HCT116 (cell line): ENCODE measurements around the gene CD69. TPM values are rescaled to one million over a fixed set of nuclear protein-coding genes. Genes with fewer than 3 reads are reported as not detected.

Experiments used
- ATAC-seq: fragments of 200-7000 bp; cut with Tn5 transposase; 2 replicates; pipeline ENCODE4 v1.9.1; 2020; ENCODE audit warnings: mild to moderate bottlenecking, moderate library complexity
- BruUV-seq: library from RNA; stranded (reverse); fragments of 400-500 nt; replicated peaks from 2 replicates; lab custom pipeline; 2021; lab: Mats Ljungman, UMichigan
- CTCF ChIA-PET: fragments of 300-600 bp; sonication (Branson Sonifier 250); formaldehyde crosslinking; loops from one replicate; lab custom pipeline; 2021; ENCODE audit warnings: antibody characterized with exemption; lab: Charles Lee
- POLR2A ChIA-PET: fragments of 300-600, 350-600 bp; sonication (Branson Sonifier 250); formaldehyde crosslinking; loops from one replicate; lab custom pipeline; 2021; ENCODE audit warnings: antibody characterized with exemption; lab: Charles Lee
- RAD21 ChIA-PET, 2 experiments: fragments of 300-600 bp; sonication (Branson Sonifier 250); formaldehyde crosslinking; loops; one replicate each; lab custom pipeline; 2023; ENCODE audit warnings: low total read pairs in 2 of 2; ENCODE audit not compliant: uncharacterized antibody in 2 of 2, unreplicated experiment in 2 of 2, low non-redundant PET in 1 of 2; lab: Charles Lee
- DNase-seq: peaks from one replicate; pipeline ENCODE4 v3.0.0-alpha.2; 2010; ENCODE audit warnings: low read depth, low spot score
- H2AFZ ChIP-seq: fragments of 200-600 bp; shearing (Covaris generic), sonication (generic); 2 replicates; pipeline ENCODE4 v1.6.1; 2017; ENCODE audit warnings: low read depth, mixed run types, mixed read lengths, antibody characterized with exemption, low read length; ENCODE audit not compliant: poor library complexity, severe bottlenecking
- H3K27ac ChIP-seq: 2 replicates; pipeline ENCODE4 v1.5.1; 2012; ENCODE audit warnings: low read depth, low read length
- H3K27me3 ChIP-seq: fragments of 200-600 bp; sonication (generic); 2 replicates; pipeline ENCODE4 v1.6.1; 2016; ENCODE audit warnings: mixed run types, low read length, mixed read lengths; ENCODE audit not compliant: insufficient read depth
- H3K36me3 ChIP-seq, 2 experiments: fragments of 200-500 bp in 1 of 2; fragments of 200-600 bp in 1 of 2; sonication (Bioruptor generic) in 1 of 2; sonication (generic) in 1 of 2; 2 replicates each; pipeline versions ENCODE4 v1.5.1 to v1.6.1; 2014 to 2016; ENCODE audit warnings: low read length in 2 of 2, inconsistent platforms in 1 of 2, mixed read lengths in 1 of 2, mixed run types in 1 of 2; ENCODE audit not compliant: insufficient read depth in 2 of 2, control insufficient read depth in 1 of 2
- H3K4me1 ChIP-seq, 2 experiments: fragments of 200-600 bp in 1 of 2; sonication (generic) in 1 of 2; 2 replicates each; pipeline versions ENCODE4 v1.5.1 to v1.6.1; 2012 to 2017; ENCODE audit warnings: low read length in 2 of 2, inconsistent platforms in 1 of 2, mild to moderate bottlenecking in 1 of 2, mixed read lengths in 1 of 2, mixed run types in 1 of 2, moderate library complexity in 1 of 2; ENCODE audit not compliant: insufficient read depth in 2 of 2, control insufficient read depth in 1 of 2
- H3K4me2 ChIP-seq: fragments of 200-600 bp; sonication (generic); 2 replicates; pipeline ENCODE4 v1.6.1; 2017; ENCODE audit warnings: mixed run types, low read length, mixed read lengths
- H3K4me3 ChIP-seq, 2 experiments: fragments of 200-600 bp in 1 of 2; sonication (generic) in 1 of 2; replicated peaks in 1 of 2; 2 replicates each; pipeline ENCODE4 v1.5.1; 2011 to 2016; ENCODE audit warnings: low read length in 2 of 2, control low read depth in 1 of 2, low read depth in 1 of 2, mild to moderate bottlenecking in 1 of 2, mixed read lengths in 1 of 2, mixed run types in 1 of 2
- H3K79me2 ChIP-seq: fragments of 200-600 bp; sonication (generic); 2 replicates; pipeline ENCODE4 v1.6.1; 2017; ENCODE audit warnings: mild to moderate bottlenecking, mixed run types, low read length, moderate library complexity, mixed read lengths; ENCODE audit not compliant: insufficient read depth
- H3K9ac ChIP-seq: fragments of 200-600 bp; sonication (generic); 2 replicates; pipeline ENCODE4 v1.6.1; 2016; ENCODE audit warnings: low read length, mixed read lengths
- H3K9me2 ChIP-seq: fragments of 200-600 bp; sonication (generic), shearing (Covaris generic); 2 replicates; pipeline ENCODE4 v1.6.1; 2017; ENCODE audit warnings: mixed run types, mild to moderate bottlenecking, moderate library complexity; ENCODE audit not compliant: insufficient read depth
- H3K9me3 ChIP-seq, 2 experiments: fragments of 200-500 bp in 1 of 2; fragments of 200-600 bp in 1 of 2; sonication (Bioruptor generic) in 1 of 2; sonication (generic) in 1 of 2; 2 replicates each; pipeline ENCODE4 v1.6.1; 2014 to 2017; ENCODE audit warnings: low read length in 2 of 2, mixed read lengths in 2 of 2, inconsistent platforms in 1 of 2, low read depth in 1 of 2, mild to moderate bottlenecking in 1 of 2, mixed run types in 1 of 2, moderate library complexity in 1 of 2; ENCODE audit not compliant: control insufficient read depth in 1 of 2, insufficient read depth in 1 of 2
- H4K20me1 ChIP-seq: fragments of 200-600 bp; sonication (generic), shearing (Covaris generic); 2 replicates; pipeline ENCODE4 v1.6.1; 2017; ENCODE audit warnings: mixed run types, mild to moderate bottlenecking, moderate library complexity; ENCODE audit not compliant: insufficient read depth
- EGR1 ChIP-seq: IDR thresholded peaks from 2 replicates; pipeline ENCODE4 v1.6.1; 2012; ENCODE audit warnings: low read depth
- ELF1 ChIP-seq: IDR thresholded peaks from 2 replicates; pipeline ENCODE4 v1.6.1; 2012; ENCODE audit warnings: low read depth, borderline replicate concordance
- EZH2 ChIP-seq: fragments of 200-600 bp; sonication (generic); IDR thresholded peaks from 2 replicates; pipeline ENCODE4 v1.6.1; 2017; ENCODE audit warnings: antibody characterized with exemption, mixed run types
- EZH2phosphoT487 ChIP-seq: fragments of 200-600 bp; IDR thresholded peaks from 2 replicates; pipeline ENCODE4 v1.6.1; 2018; ENCODE audit warnings: antibody characterized with exemption, borderline replicate concordance
- JUND ChIP-seq: IDR thresholded peaks from 2 replicates; pipeline ENCODE4 v1.6.1; 2012
- POLR2A ChIP-seq: IDR thresholded peaks from 2 replicates; pipeline ENCODE4 v1.7.0; 2011; ENCODE audit warnings: borderline replicate concordance; ENCODE audit not compliant: insufficient read depth, insufficient read length; ENCODE audit errors: extremely low read depth
- POLR2AphosphoS5 ChIP-seq: IDR thresholded peaks from 2 replicates; pipeline ENCODE4 v1.6.1; 2011; ENCODE audit warnings: mild to moderate bottlenecking, low read depth, low read length, moderate library complexity
- YY1 ChIP-seq: IDR thresholded peaks from 2 replicates; pipeline ENCODE4 v1.6.1; 2011; ENCODE audit warnings: low read length, low read depth, moderate library complexity, mild to moderate bottlenecking; ENCODE audit not compliant: insufficient replicate concordance; ENCODE audit errors: extremely low read depth
- ZNF274 ChIP-seq: fragments of 200-500 bp; sonication (Bioruptor generic); IDR thresholded peaks from 2 replicates; pipeline ENCODE4 v1.6.1; 2014; ENCODE audit warnings: mild to moderate bottlenecking, low read depth, low read length, inconsistent platforms
- intact Hi-C: fragments of 100-400 bp; cut with micrococcal nuclease; formaldehyde crosslinking; loops from 2 replicates; pipeline ENCODE4 v1.10.0; 2022
- total RNA-seq: library from RNA; stranded (reverse); gene quantifications from one replicate; pipeline ENCODE4 v1.2.1, GENCODE V29; 2021; ENCODE audit not compliant: unreplicated experiment
- TF ChIP-seq, protein P1 (sequence below), 3 experiments: fragments of 200-600 bp in 1 of 3; sonication (generic) in 1 of 3; IDR thresholded peaks in 2 of 3; conservative IDR thresholded peaks in 1 of 3; 2 replicates each; pipeline ENCODE4 v1.5.1; 2012 to 2017; ENCODE audit warnings: low read depth in 2 of 3, low read length in 2 of 3, antibody characterized with exemption in 1 of 3, borderline replicate concordance in 1 of 3, control low read depth in 1 of 3, mild to moderate bottlenecking in 1 of 3, mixed read lengths in 1 of 3, mixed run types in 1 of 3, moderate library complexity in 1 of 3; ENCODE audit not compliant: insufficient read depth in 1 of 3
- TF ChIP-seq, protein P2 (sequence below): IDR thresholded peaks from 2 replicates; pipeline ENCODE4 v1.6.1; 2012; ENCODE audit warnings: low read depth

Gene CD69
- total RNA-seq, 1 experiment from 2014 or later: not detected

DNA sequence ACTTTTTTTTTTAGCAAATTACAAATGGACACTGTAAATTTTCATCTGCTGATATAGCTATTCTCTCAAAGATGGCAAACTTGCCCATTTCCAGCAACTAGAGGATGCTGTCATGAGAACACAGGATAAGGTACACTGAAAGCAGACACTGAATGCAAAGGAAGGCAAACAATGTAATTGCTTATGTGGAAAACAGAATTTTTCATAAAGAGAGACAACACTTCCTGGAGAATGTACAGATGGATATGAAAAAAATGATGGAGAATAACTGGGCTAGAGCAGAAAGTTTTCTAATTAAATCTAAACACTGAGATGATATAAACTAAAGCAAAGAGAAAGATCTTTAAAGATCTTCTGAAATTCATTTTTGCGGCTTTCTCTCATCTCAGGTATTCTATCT, 581 bp downstream of the CD69 start:
- no peaks in the 10 kb centered on the region for H4K20me1 ChIP-seq
- H3K4me1 ChIP-seq: no peaks in the 10 kb centered on the region
- no peak overlapping the region for H3K27ac ChIP-seq
- RAD21 ChIA-PET: no interaction called here
- H3K4me2 ChIP-seq: no peak overlapping the region
- no TSS peak for BruUV-seq
- H3K9me3 ChIP-seq: no peaks in the 10 kb centered on the region
- peaks cover 68% of the 10 kb centered on the region for H3K27me3 ChIP-seq
- intact Hi-C loops: no loop called here
- no peak overlapping the region for H3K9ac ChIP-seq
- POLR2A ChIA-PET: no interaction called here
- H3K4me3 ChIP-seq: no peak overlapping the region
- H3K79me2 ChIP-seq: no peaks in the 10 kb centered on the region
- H3K9me2 ChIP-seq: no peaks in the 10 kb centered on the region
- TF ChIP-seq ZNF274 (no peak), YY1 (no peak), POLR2AphosphoS5 (no peak), ELF1 (no peak), EGR1 (no peak), POLR2A (no peak), EZH2phosphoT487 (peak; percentile 59; the same call in 1 of the 2 replicates), JUND (no peak), EZH2 (peak; percentile 45; the same call in 1 of the 2 replicates)
- TF ChIP-seq, protein P1, sequence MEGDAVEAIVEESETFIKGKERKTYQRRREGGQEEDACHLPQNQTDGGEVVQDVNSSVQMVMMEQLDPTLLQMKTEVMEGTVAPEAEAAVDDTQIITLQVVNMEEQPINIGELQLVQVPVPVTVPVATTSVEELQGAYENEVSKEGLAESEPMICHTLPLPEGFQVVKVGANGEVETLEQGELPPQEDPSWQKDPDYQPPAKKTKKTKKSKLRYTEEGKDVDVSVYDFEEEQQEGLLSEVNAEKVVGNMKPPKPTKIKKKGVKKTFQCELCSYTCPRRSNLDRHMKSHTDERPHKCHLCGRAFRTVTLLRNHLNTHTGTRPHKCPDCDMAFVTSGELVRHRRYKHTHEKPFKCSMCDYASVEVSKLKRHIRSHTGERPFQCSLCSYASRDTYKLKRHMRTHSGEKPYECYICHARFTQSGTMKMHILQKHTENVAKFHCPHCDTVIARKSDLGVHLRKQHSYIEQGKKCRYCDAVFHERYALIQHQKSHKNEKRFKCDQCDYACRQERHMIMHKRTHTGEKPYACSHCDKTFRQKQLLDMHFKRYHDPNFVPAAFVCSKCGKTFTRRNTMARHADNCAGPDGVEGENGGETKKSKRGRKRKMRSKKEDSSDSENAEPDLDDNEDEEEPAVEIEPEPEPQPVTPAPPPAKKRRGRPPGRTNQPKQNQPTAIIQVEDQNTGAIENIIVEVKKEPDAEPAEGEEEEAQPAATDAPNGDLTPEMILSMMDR (IDR thresholded peaks at IDR 0.05 in 2 of 3, conservative IDR thresholded peaks at IDR 0.05 in 1 of 3; ENCODE audit: borderline replicate concordance in 1 of 3, insufficient read depth in 1 of 3, low read depth in 2 of 3, low read length in 2 of 3): no peak
- TF ChIP-seq, protein P2, sequence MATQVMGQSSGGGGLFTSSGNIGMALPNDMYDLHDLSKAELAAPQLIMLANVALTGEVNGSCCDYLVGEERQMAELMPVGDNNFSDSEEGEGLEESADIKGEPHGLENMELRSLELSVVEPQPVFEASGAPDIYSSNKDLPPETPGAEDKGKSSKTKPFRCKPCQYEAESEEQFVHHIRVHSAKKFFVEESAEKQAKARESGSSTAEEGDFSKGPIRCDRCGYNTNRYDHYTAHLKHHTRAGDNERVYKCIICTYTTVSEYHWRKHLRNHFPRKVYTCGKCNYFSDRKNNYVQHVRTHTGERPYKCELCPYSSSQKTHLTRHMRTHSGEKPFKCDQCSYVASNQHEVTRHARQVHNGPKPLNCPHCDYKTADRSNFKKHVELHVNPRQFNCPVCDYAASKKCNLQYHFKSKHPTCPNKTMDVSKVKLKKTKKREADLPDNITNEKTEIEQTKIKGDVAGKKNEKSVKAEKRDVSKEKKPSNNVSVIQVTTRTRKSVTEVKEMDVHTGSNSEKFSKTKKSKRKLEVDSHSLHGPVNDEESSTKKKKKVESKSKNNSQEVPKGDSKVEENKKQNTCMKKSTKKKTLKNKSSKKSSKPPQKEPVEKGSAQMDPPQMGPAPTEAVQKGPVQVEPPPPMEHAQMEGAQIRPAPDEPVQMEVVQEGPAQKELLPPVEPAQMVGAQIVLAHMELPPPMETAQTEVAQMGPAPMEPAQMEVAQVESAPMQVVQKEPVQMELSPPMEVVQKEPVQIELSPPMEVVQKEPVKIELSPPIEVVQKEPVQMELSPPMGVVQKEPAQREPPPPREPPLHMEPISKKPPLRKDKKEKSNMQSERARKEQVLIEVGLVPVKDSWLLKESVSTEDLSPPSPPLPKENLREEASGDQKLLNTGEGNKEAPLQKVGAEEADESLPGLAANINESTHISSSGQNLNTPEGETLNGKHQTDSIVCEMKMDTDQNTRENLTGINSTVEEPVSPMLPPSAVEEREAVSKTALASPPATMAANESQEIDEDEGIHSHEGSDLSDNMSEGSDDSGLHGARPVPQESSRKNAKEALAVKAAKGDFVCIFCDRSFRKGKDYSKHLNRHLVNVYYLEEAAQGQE: no peak
- DNase-seq (no peak), ATAC-seq (no peak)
- CTCF ChIA-PET: interaction anchor here (0.7 to 4.1 kb wide), 3 partner anchors 9 to 17 kb away, joined by 3 to 21 read pairs (median 5); no protein-coding TSS in a partner anchor
- no peaks in the 10 kb centered on the region for H3K36me3 ChIP-seq
- no peak overlapping the region for H2AFZ ChIP-seq
